ENCODE measurements around the gene SPECC1L. TPM values are rescaled to one million over a fixed set of nuclear protein-coding genes. Genes with fewer than 3 reads are reported as not detected.
A peak's percentile ranks its signal among the peaks of the same experiment; 100 is the strongest.

The SPECC1L gene
- total RNA-seq, 8 experiments from 2014 or later, result 17.0 to 52.1 (median 43.0) TPM

DNA sequence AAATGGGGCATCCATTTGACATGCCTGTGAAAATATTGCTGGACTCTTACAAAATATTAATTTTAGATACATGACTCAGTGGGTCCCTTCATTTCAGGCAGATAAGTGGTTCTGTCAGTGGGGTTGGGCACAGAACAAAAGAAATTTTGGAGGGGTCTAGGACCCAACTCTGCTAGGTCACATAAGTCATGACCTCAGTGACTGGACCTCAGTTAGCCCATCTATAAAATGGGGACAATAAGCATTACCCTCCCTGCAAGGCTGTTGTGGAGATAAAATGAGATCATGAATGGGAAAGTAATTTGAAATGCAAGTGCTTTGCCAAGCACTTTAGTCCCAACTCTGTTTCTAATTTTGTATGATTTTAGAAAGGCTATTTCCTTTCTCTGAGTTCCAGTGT lies 180.5 kb downstream of the SPECC1L start:
- Histone ChIP-seq H3K27ac (no peak overlapping the region), H3K4me1 (replicated peaks in 1 of 2) (peaks cover 0 to 2% of the 10 kb centered on the region in 2 donors), H3K4me3 (no peak overlapping the region)
- no peak for ATAC-seq (replicated peaks in 6 of 8)
- in situ Hi-C loops (cut with MboI; ENCODE audit: low pct_unique_long_range_greater_than_20kb in 2 of 9, low sequenced_read_pairs in 9 of 9, unreplicated experiment in 9 of 9), result no loop called here

- Histone ChIP-seq H3K4me1 (replicated peaks in 1 of 2) (no peaks in the 10 kb centered on the region), H3K4me3 (no peak overlapping the region), H3K27ac (no peak overlapping the region)
- no peak for ATAC-seq (replicated peaks in 6 of 8)
- 20 to 78% (median 50%) methylated on average over 1 of the region's 1 CpG; no CpG with 5 or more reads in 4 of the 10 experiments for WGBS, 10 experiments
- in situ Hi-C loops (cut with MboI; ENCODE audit: low pct_unique_long_range_greater_than_20kb in 2 of 9, low sequenced_read_pairs in 9 of 9, unreplicated experiment in 9 of 9), result no loop called here
These were observed 183.2 kb downstream of the SPECC1L start for GRCh38 chr22:24453853-24454252.

DNA sequence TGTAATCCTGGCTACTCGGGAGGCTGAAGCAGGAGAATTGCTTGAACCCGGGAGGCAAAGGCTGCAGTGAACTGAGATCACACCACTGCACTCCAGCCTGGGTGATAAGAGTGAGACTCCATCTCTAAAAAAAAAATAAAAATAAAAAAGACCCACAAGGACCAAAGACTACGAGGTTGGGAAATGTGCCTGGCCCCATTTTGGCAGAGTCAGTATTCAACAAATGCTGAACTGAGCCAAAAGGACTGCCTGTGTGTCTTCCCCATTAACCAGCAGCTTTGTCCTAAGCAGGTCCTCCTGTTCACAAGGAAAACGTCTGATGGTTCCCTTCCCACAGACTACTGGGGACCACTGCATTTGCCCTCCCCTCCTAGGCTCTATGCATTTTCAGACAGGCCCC lies 184.4 kb downstream of the SPECC1L start:
- in situ Hi-C loops (cut with MboI; ENCODE audit: low pct_unique_long_range_greater_than_20kb in 2 of 9, low sequenced_read_pairs in 9 of 9, unreplicated experiment in 9 of 9), result no loop called here
- whole genome bisulfite sequencing, 10 experiments, result 0 to 100% (median 50%) methylated on average over 1 to 3 of the region's 4 CpGs; no CpG with 5 or more reads in 4 of the 10 experiments
- ATAC-seq (replicated peaks in 6 of 8), result no peak

GRCh38 chr22:24455751-24456426 lies 185.3 kb downstream of the SPECC1L start:
- H3K4me1 ChIP-seq (replicated peaks in 1 of 2), result no peaks in the 10 kb centered on the region
- H3K27ac ChIP-seq, result no peak overlapping the region
- in situ Hi-C loops (cut with MboI; ENCODE audit: low pct_unique_long_range_greater_than_20kb in 2 of 9, low sequenced_read_pairs in 9 of 9, unreplicated experiment in 9 of 9), result no loop called here
- ATAC-seq (replicated peaks in 6 of 8), result no peak
- 20 to 83% (median 66%) methylated on average over 1 to 9 of the region's 9 CpGs; no CpG with 5 or more reads in 1 of the 10 experiments for WGBS, 10 experiments
- no peak overlapping the region for H3K4me3 ChIP-seq

More for the DNA sequence above, 184.4 kb downstream of the SPECC1L start:
- no peak overlapping the region for H3K4me3 ChIP-seq
- H3K4me1 ChIP-seq (replicated peaks in 1 of 2), result no peaks in the 10 kb centered on the region
- H3K27ac ChIP-seq, result no peak overlapping the region

- in situ Hi-C loops (cut with MboI; ENCODE audit: low pct_unique_long_range_greater_than_20kb in 2 of 9, low sequenced_read_pairs in 9 of 9, unreplicated experiment in 9 of 9), result no loop called here
- no peak overlapping the region for H3K27ac ChIP-seq
- H3K4me3 ChIP-seq, result no peak overlapping the region
- ATAC-seq (replicated peaks in 6 of 8), result no peak
- H3K4me1 ChIP-seq (replicated peaks in 1 of 2), result no peaks in the 10 kb centered on the region
- 88 to 100% (median 100%) methylated on average over 1 to 2 of the region's 3 CpGs; no CpG with 5 or more reads in 5 of the 10 experiments for WGBS, 10 experiments
These were observed 187.3 kb downstream of the SPECC1L start for GRCh38 chr22:24457894-24458420.

DNA sequence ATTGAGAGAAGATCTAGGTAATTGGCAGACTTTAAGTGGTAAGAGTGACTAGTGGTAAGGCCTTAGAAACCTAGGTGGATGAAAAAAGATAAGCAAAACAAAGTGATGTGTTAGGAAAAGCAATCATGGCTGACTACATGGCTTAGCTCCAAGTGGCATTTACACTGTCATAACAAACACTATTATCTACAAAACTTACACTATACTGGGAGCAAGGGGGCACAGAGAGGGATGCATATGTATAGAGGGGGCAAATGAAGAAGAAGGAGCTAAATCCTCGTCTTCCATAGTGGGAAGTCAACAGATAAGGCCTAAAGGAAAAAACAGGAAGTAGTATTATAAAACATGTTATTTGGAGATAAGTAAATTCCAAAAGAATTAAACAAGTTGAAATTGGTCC lies 189.3 kb downstream of the SPECC1L start:
- Histone ChIP-seq H3K4me1 (replicated peaks in 1 of 2) (no peaks in the 10 kb centered on the region), H3K4me3 (no peak overlapping the region), H3K27ac (no peak overlapping the region)
- in situ Hi-C loops (cut with MboI; ENCODE audit: low pct_unique_long_range_greater_than_20kb in 2 of 9, low sequenced_read_pairs in 9 of 9, unreplicated experiment in 9 of 9), result no loop called here
- WGBS, 10 experiments, result 67 to 100% (median 90%) methylated on average over 1 of the region's 1 CpG; no CpG with 5 or more reads in 2 of the 10 experiments
- ATAC-seq (replicated peaks in 6 of 8), result no peak

- H3K4me3 ChIP-seq, result no peak overlapping the region
- in situ Hi-C loops (cut with MboI; ENCODE audit: low pct_unique_long_range_greater_than_20kb in 2 of 9, low sequenced_read_pairs in 9 of 9, unreplicated experiment in 9 of 9), result no loop called here
- ATAC-seq (replicated peaks in 6 of 8), result no peak
- 46 to 81% (median 69%) methylated on average over 3 to 8 of the region's 10 CpGs for WGBS, 10 experiments
- H3K27ac ChIP-seq, result no peak overlapping the region
- H3K4me1 ChIP-seq (replicated peaks in 1 of 2), result no peaks in the 10 kb centered on the region
These were observed 189.9 kb downstream of the SPECC1L start for GRCh38 chr22:24460418-24461089.

GRCh38 chr22:24463071-24463760 lies 192.6 kb downstream of the SPECC1L start:
- WGBS, 10 experiments, result 73 to 100% (median 87%) methylated on average over 1 to 6 of the region's 6 CpGs; no CpG with 5 or more reads in 1 of the 10 experiments
- in situ Hi-C loops (cut with MboI; ENCODE audit: low pct_unique_long_range_greater_than_20kb in 2 of 9, low sequenced_read_pairs in 9 of 9, unreplicated experiment in 9 of 9), result no loop called here
- peaks cover 0 to 12% of the 10 kb centered on the region in 2 donors for H3K4me1 ChIP-seq (replicated peaks in 1 of 2)
- H3K27ac ChIP-seq, result no peak overlapping the region
- H3K4me3 ChIP-seq, result no peak overlapping the region
- ATAC-seq (replicated peaks in 6 of 8), result no peak

- in situ Hi-C loops (cut with MboI; ENCODE audit: low pct_unique_long_range_greater_than_20kb in 2 of 9, low sequenced_read_pairs in 9 of 9, unreplicated experiment in 9 of 9), result no loop called here
- Histone ChIP-seq H3K27ac (no peak overlapping the region), H3K4me3 (no peak overlapping the region), H3K4me1 (replicated peaks in 1 of 2) (peaks cover 0 to 12% of the 10 kb centered on the region in 2 donors)
- no peak for ATAC-seq (replicated peaks in 6 of 8)
- 75 to 100% (median 87%) methylated on average over 1 to 5 of the region's 5 CpGs; no CpG with 5 or more reads in 4 of the 10 experiments for WGBS, 10 experiments
These were observed 194.9 kb downstream of the SPECC1L start for GRCh38 chr22:24465566-24465965.

- Histone ChIP-seq H3K4me3 (no peak overlapping the region), H3K27ac (no peak overlapping the region), H3K4me1 (replicated peaks in 1 of 2) (peaks cover 0 to 12% of the 10 kb centered on the region in 2 donors)
- WGBS, 10 experiments, result 89 to 100% (median 100%) methylated on average over 2 to 3 of the region's 3 CpGs; no CpG with 5 or more reads in 6 of the 10 experiments
- in situ Hi-C loops (cut with MboI; ENCODE audit: low pct_unique_long_range_greater_than_20kb in 2 of 9, low sequenced_read_pairs in 9 of 9, unreplicated experiment in 9 of 9), result no loop called here
- ATAC-seq (replicated peaks in 6 of 8), result no peak
These were observed 195.3 kb downstream of the SPECC1L start for GRCh38 chr22:24465975-24466374.

- no peak overlapping the region for H3K4me3 ChIP-seq
- H3K27ac ChIP-seq, result no peak overlapping the region
- in situ Hi-C loops (cut with MboI; ENCODE audit: low pct_unique_long_range_greater_than_20kb in 2 of 9, low sequenced_read_pairs in 9 of 9, unreplicated experiment in 9 of 9), result no loop called here
- WGBS, 10 experiments, result 0 to 40% (median 22%) methylated on average over 1 of the region's 1 CpG; no CpG with 5 or more reads in 6 of the 10 experiments
- peaks cover 0 to 12% of the 10 kb centered on the region in 2 donors for H3K4me1 ChIP-seq (replicated peaks in 1 of 2)
- ATAC-seq (replicated peaks in 6 of 8), result peak in 6 of 8 experiments; percentile 24 to 80 (median 56)
These were observed 196.2 kb downstream of the SPECC1L start for GRCh38 chr22:24466716-24467328.

DNA sequence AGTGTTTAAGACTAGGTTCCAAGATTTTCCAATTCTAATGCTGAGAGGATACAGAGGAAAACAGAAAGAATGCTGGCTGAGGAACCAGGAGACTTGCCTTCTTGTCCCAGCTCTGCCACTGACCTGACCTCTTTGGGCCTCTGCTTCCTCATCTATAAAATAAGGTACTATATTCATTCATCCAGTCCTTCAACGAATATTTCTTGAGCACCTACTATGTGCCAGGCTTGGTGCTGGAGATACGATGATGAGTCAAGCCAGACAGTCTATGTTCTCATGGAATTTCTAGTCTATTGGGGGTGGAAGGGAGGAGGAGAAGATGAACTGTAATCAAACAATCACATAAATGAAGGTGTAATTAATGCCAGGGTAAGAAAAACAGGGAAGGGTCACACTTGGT lies 196.7 kb downstream of the SPECC1L start:
- in situ Hi-C loops (cut with MboI; ENCODE audit: low pct_unique_long_range_greater_than_20kb in 2 of 9, low sequenced_read_pairs in 9 of 9, unreplicated experiment in 9 of 9), result no loop called here
- Histone ChIP-seq H3K4me3 (no peak overlapping the region), H3K27ac (no peak overlapping the region), H3K4me1 (replicated peaks in 1 of 2) (peaks cover 0 to 12% of the 10 kb centered on the region in 2 donors)
- WGBS, 10 experiments, result 42 to 100% (median 71%) methylated on average over 1 to 2 of the region's 2 CpGs; no CpG with 5 or more reads in 1 of the 10 experiments
- no peak for ATAC-seq (replicated peaks in 6 of 8)
